HepG2 (cell line): ENCODE results near the gene TSLP. TPM values are rescaled to one million over a fixed set of nuclear protein-coding genes. Genes with fewer than 3 reads are reported as not detected.

Source experiments
- ASH2L ChIP-seq: fragments of 300-600, 200-600 bp; sonication (generic); IDR thresholded peaks from 2 replicates; pipeline ENCODE4 v1.7.0; 2017; ENCODE audit warnings: low read depth, mild to moderate bottlenecking, moderate library complexity, mixed read lengths, low read length; ENCODE audit not compliant: insufficient read length
- FOXO4 ChIP-seq: sonication (generic); formaldehyde crosslinking; conservative IDR thresholded peaks from 2 replicates; pipeline ENCODE4 v1.8.1; 2023; ENCODE audit warnings: missing genetic modification reagents
- GATAD1 ChIP-seq: IDR thresholded peaks from 2 replicates; pipeline ENCODE4 v1.6.1; 2016; ENCODE audit warnings: missing genetic modification reagents, missing compliant biosample characterization
- HNF1B ChIP-seq: sonication (generic); formaldehyde crosslinking; IDR thresholded peaks from 2 replicates; pipeline ENCODE4 v1.5.1; 2020; ENCODE audit warnings: mild to moderate bottlenecking, moderate library complexity, missing genetic modification reagents
- HNRNPL ChIP-seq: fragments of 200-400 bp; formaldehyde crosslinking; IDR thresholded peaks from 2 replicates; pipeline ENCODE4 v1.6.1; 2017; ENCODE audit warnings: mild to moderate bottlenecking, low read depth, low read length
- MXD4 ChIP-seq: IDR thresholded peaks from 2 replicates; pipeline ENCODE4 v1.6.1; 2016; ENCODE audit warnings: mild to moderate bottlenecking, missing biosample characterization, missing genetic modification reagents
- NKX3-1 ChIP-seq: sonication (generic); formaldehyde crosslinking; IDR thresholded peaks from 2 replicates; pipeline ENCODE4 v1.5.0; 2020; ENCODE audit warnings: missing genetic modification reagents
- POLR2AphosphoS5 ChIP-seq: IDR thresholded peaks from 2 replicates; pipeline ENCODE4 v1.6.1; 2012; ENCODE audit warnings: low read depth, low read length
- SP140L ChIP-seq: sonication (generic); formaldehyde crosslinking; IDR thresholded peaks from 2 replicates; pipeline ENCODE4 v1.4.0; 2020; ENCODE audit warnings: missing genetic modification reagents, borderline replicate concordance
- TRIM22 ChIP-seq: fragments of 450-650 bp; IDR thresholded peaks from 2 replicates; pipeline ENCODE4 v1.6.1; 2017
- ZBTB42 ChIP-seq: sonication (generic); formaldehyde crosslinking; IDR thresholded peaks from 2 replicates; pipeline ENCODE4 v1.5.0; 2020; ENCODE audit warnings: mild to moderate bottlenecking, missing genetic modification reagents
- ZBTB7B ChIP-seq: sonication (generic); formaldehyde crosslinking; IDR thresholded peaks from 2 replicates; pipeline ENCODE4 v1.4.0; 2020; ENCODE audit warnings: missing genetic modification reagents
- ZFX ChIP-seq: sonication (generic); formaldehyde crosslinking; IDR thresholded peaks from 2 replicates; pipeline ENCODE4 v1.4.0; 2020; ENCODE audit warnings: mild to moderate bottlenecking, low read depth, missing genetic modification reagents, moderate library complexity
- ZNF12 ChIP-seq: sonication (generic); formaldehyde crosslinking; IDR thresholded peaks from 2 replicates; pipeline ENCODE4 v1.5.0; 2020; ENCODE audit warnings: missing genetic modification reagents
- ZNF18 ChIP-seq: sonication (generic); formaldehyde crosslinking; IDR thresholded peaks from 2 replicates; pipeline ENCODE4 v1.8.0; 2022; ENCODE audit warnings: mild to moderate bottlenecking, missing genetic modification reagents; ENCODE audit not compliant: insufficient replicate concordance
- ZNF260 ChIP-seq: sonication (generic); formaldehyde crosslinking; IDR thresholded peaks from 2 replicates; pipeline ENCODE4 v1.4.0; 2020; ENCODE audit warnings: missing genetic modification reagents, low read depth, mild to moderate bottlenecking, borderline replicate concordance
- ZNF317 ChIP-seq: sonication (generic); formaldehyde crosslinking; IDR thresholded peaks from 2 replicates; pipeline ENCODE4 v1.5.0; 2020; ENCODE audit warnings: mild to moderate bottlenecking, missing genetic modification reagents
- ZNF44 ChIP-seq: sonication (generic); formaldehyde crosslinking; IDR thresholded peaks from 2 replicates; pipeline ENCODE4 v1.5.1; 2020; ENCODE audit warnings: mild to moderate bottlenecking, missing genetic modification reagents
- ZNF530 ChIP-seq: sonication (generic); formaldehyde crosslinking; IDR thresholded peaks from 2 replicates; pipeline ENCODE4 v1.5.0; 2020; ENCODE audit warnings: low read depth, mild to moderate bottlenecking, missing genetic modification reagents
- ZNF564 ChIP-seq: sonication (generic); formaldehyde crosslinking; IDR thresholded peaks from 2 replicates; pipeline ENCODE4 v1.8.1; 2023; ENCODE audit warnings: mild to moderate bottlenecking, missing genetic modification reagents
- ZNF691 ChIP-seq: sonication (generic); formaldehyde crosslinking; IDR thresholded peaks from 2 replicates; pipeline ENCODE4 v1.4.0; 2020; ENCODE audit warnings: missing genetic modification reagents, low read depth, mild to moderate bottlenecking, borderline replicate concordance
- ZSCAN12 ChIP-seq: sonication (generic); formaldehyde crosslinking; IDR thresholded peaks from 2 replicates; pipeline ENCODE4 v1.9.0; 2021; ENCODE audit warnings: mild to moderate bottlenecking, missing genetic modification reagents
- ZSCAN21 ChIP-seq: sonication (generic); formaldehyde crosslinking; IDR thresholded peaks from 2 replicates; pipeline ENCODE4 v1.8.0; 2022; ENCODE audit warnings: mild to moderate bottlenecking, missing genetic modification reagents, moderate library complexity, borderline replicate concordance
- polyA plus RNA-seq, 8 experiments: library from polyadenylated mRNA; depleted of rRNA in 3 of 8; stranded (reverse) in 7 of 8; unstranded in 1 of 8; fragments of >200 nt; fragmentation: Illumina TruSeq in 4 of 8; extraction: Trizol in 4 of 8; gene quantifications; 2 replicates each; pipeline versions ENCODE4 v1.2.1 to v1.2.3, GENCODE V29; 2011 to 2016; ENCODE audit warnings: low read depth in 4 of 8, missing spikeins in 1 of 8, mixed read lengths in 1 of 8; ENCODE audit not compliant: insufficient read depth in 1 of 8
- total RNA-seq, 5 experiments: library from RNA; depleted of rRNA; stranded (reverse); fragments of >200 nt; fragmentation: Illumina TruSeq; extraction: Trizol; gene quantifications; 2 replicates each; pipeline ENCODE4 v1.2.3, GENCODE V29; 2016; ENCODE audit warnings: low read depth in 1 of 5

Gene TSLP
- total and polyA plus RNA-seq, 2 of the 13 experiments (the other 11 are each of a cell fraction or from before 2014, with no cell fraction given) = not detected

- TF ChIP-seq ZNF691 (CRISPR knock-in tag) = peak; percentile 90; the same call in 1 of the 2 replicates
- TF ChIP-seq ZNF44 (CRISPR knock-in tag) = peak; percentile 98
- TF ChIP-seq ZFX (CRISPR knock-in tag) = peak; percentile 81
- peak; percentile 91 for TF ChIP-seq HNF1B (CRISPR knock-in tag)
- TF ChIP-seq ZNF564 (CRISPR knock-in tag) = peak; percentile 92
- TF ChIP-seq ZBTB7B (CRISPR knock-in tag) = peak; percentile 58; the same call in 1 of the 2 replicates
- no peak for TF ChIP-seq ZSCAN12
- TF ChIP-seq ZNF18 (CRISPR knock-in tag) = peak; percentile 89
- TF ChIP-seq POLR2AphosphoS5 = peak; percentile 93
- TF ChIP-seq ZSCAN21 = peak; percentile 88; the same call in 1 of the 2 replicates
- 0 out of 2 replicates have a peak, but pooled peaks have one; percentile 51 for TF ChIP-seq ZNF530 (CRISPR knock-in tag)
- TF ChIP-seq FOXO4 (CRISPR knock-in tag) = no peak
- peak; percentile 97 for TF ChIP-seq ASH2L
- TF ChIP-seq TRIM22 = no peak
- TF ChIP-seq HNRNPL = no peak
- peak; percentile 95 for TF ChIP-seq NKX3-1 (CRISPR knock-in tag)
- no peak for TF ChIP-seq ZNF260 (CRISPR knock-in tag)
- TF ChIP-seq GATAD1 (CRISPR knock-in tag) = peak; percentile 99
- peak; percentile 91 for TF ChIP-seq ZNF12 (CRISPR knock-in tag)
- TF ChIP-seq SP140L (CRISPR knock-in tag) = peak; percentile 96
- TF ChIP-seq MXD4 = peak; percentile 94
- TF ChIP-seq ZBTB42 (CRISPR knock-in tag) = peak; percentile 93
- TF ChIP-seq ZNF317 (CRISPR knock-in tag) = peak; percentile 85
Measured at GRCh38 chr5:111092062-111092853, 20.7 kb downstream of the TSLP start, which contains the start of gene WDR36 (continued).
